ENCODE measurements around the gene MUC4.
"Not testable (repeated sequence)": the region's sequence is repeated elsewhere in the genome, so short reads cannot be mapped to it uniquely, and the experiment has no call there.

DNA sequence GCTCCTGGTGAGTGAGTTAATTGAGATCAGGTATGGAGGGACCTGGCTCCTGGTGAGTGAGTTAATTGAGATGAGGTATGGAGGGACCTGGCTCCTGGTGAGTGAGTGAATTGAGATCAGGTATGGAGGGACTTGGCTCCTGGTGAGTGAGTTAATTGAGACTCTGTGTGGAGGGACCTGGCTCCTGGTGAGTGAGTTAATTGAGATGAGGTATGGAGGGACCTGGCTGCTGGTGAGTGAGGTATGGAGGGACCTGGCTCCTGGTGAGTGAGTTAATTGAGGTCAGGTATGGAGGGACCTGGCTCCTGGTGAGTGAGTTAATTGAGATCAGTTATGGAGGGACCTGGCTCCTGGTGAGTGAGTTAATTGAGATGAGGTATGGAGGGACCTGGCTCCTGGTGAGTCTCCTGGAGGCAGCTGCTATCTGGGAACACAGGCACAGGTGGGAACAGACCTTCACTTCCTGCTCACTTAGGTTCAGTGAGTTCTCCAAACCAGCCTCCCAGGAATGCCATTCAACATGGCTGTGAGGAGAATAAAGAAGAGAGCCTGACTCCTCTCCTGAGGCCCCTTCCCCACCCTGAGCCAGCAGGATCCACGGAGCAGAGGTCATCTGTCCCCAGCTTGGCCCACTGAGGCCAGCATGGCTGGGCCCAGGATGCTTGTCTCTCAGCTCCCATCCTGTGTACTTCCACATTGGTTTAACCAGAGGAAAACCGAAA is 100.5 kb downstream of the MUC4 start:
- TF ChIP-seq, protein P1, sequence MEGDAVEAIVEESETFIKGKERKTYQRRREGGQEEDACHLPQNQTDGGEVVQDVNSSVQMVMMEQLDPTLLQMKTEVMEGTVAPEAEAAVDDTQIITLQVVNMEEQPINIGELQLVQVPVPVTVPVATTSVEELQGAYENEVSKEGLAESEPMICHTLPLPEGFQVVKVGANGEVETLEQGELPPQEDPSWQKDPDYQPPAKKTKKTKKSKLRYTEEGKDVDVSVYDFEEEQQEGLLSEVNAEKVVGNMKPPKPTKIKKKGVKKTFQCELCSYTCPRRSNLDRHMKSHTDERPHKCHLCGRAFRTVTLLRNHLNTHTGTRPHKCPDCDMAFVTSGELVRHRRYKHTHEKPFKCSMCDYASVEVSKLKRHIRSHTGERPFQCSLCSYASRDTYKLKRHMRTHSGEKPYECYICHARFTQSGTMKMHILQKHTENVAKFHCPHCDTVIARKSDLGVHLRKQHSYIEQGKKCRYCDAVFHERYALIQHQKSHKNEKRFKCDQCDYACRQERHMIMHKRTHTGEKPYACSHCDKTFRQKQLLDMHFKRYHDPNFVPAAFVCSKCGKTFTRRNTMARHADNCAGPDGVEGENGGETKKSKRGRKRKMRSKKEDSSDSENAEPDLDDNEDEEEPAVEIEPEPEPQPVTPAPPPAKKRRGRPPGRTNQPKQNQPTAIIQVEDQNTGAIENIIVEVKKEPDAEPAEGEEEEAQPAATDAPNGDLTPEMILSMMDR (IDR thresholded peaks at IDR 0.05; ENCODE audit: low read depth, low read length) = not testable (repeated sequence)
- TF ChIP-seq POLR2A (IDR thresholded peaks at IDR 0.05; ENCODE audit: extremely low read depth, insufficient read length) = not testable (repeated sequence)
